HG02943 (cell line): ENCODE measurements around the gene SPATA31A5.
"Not testable (repeated sequence)": the region's sequence is repeated elsewhere in the genome, so short reads cannot be mapped to it uniquely, and the experiment has no call there.

Source experiments
- ATAC-seq: cut with Tn5 transposase; IDR thresholded peaks from one replicate; pipeline ENCODE4 v1.9.1; 2021; ENCODE audit warnings: mild to moderate bottlenecking, low read depth, moderate library complexity; ENCODE audit not compliant: unreplicated experiment

The SPATA31A5 gene

GRCh38 chr9:60914107-60914506 lies at the start of gene SPATA31A5:
Gene SPATA31A5, plus strand, starts transcription at chr9:60914407. Its CDS starts 29 bp downstream, at chr9:60914436.
- ATAC-seq = not testable (repeated sequence)

- ATAC-seq = not testable (repeated sequence)
Measured at GRCh38 chr9:60962990-60963350, 48.8 kb downstream of the SPATA31A5 start.

- ATAC-seq = not testable (repeated sequence)
Measured at GRCh38 chr9:60966382-60966781, 52.2 kb downstream of the SPATA31A5 start.
